H9 (cell line): ENCODE results near the gene SH3TC1. TPM values are rescaled to one million over a fixed set of nuclear protein-coding genes. Genes with fewer than 3 reads are reported as not detected.

Source experiments
- DNase-seq: peaks from one replicate; pipeline ENCODE4 v3.0.0-alpha.2; 2017
- H2AFZ ChIP-seq: one replicate; pipeline ENCODE4 v1.6.1; 2013; ENCODE audit warnings: mild to moderate bottlenecking, low read length, control low read depth, moderate library complexity
- H2AK5ac ChIP-seq: 2 replicates; pipeline ENCODE4 v1.6.1; 2013; ENCODE audit warnings: low read length, control low read depth, mixed read lengths; ENCODE audit not compliant: insufficient read length
- H2BK120ac ChIP-seq: one replicate; pipeline ENCODE4 v1.6.1; 2013; ENCODE audit warnings: low read depth, mild to moderate bottlenecking, low read length, control low read depth, inconsistent platforms; ENCODE audit not compliant: poor library complexity, severe bottlenecking
- H2BK12ac ChIP-seq: 2 replicates; pipeline ENCODE4 v1.6.1; 2013; ENCODE audit warnings: low read length, control low read depth, mixed read lengths, low read depth; ENCODE audit not compliant: insufficient read length
- H2BK15ac ChIP-seq: 2 replicates; pipeline ENCODE4 v1.6.1; 2013; ENCODE audit warnings: low read depth, low read length, control low read depth
- H2BK20ac ChIP-seq: one replicate; pipeline ENCODE4 v1.6.1; 2013; ENCODE audit warnings: low read depth, mild to moderate bottlenecking, low read length, control low read depth, inconsistent platforms; ENCODE audit not compliant: poor library complexity, severe bottlenecking
- H2BK5ac ChIP-seq: 2 replicates; pipeline ENCODE4 v1.6.1; 2013; ENCODE audit warnings: low read length, control low read depth, mixed read lengths; ENCODE audit not compliant: insufficient read length
- H3K14ac ChIP-seq: 2 replicates; pipeline ENCODE4 v1.6.1; 2013; ENCODE audit warnings: low read length, control low read depth; ENCODE audit not compliant: insufficient read depth
- H3K18ac ChIP-seq: 2 replicates; pipeline ENCODE4 v1.6.1; 2013; ENCODE audit warnings: low read depth, mild to moderate bottlenecking, mixed read lengths, low read length, control low read depth; ENCODE audit not compliant: insufficient read length
- H3K23ac ChIP-seq: 2 replicates; pipeline ENCODE4 v1.6.1; 2013; ENCODE audit warnings: low read length, control low read depth, mixed read lengths, low read depth; ENCODE audit not compliant: insufficient read length
- H3K23me2 ChIP-seq: 2 replicates; pipeline ENCODE4 v1.6.1; 2013; ENCODE audit warnings: low read depth, mild to moderate bottlenecking, mixed read lengths, low read length, control low read depth; ENCODE audit not compliant: insufficient read length, poor library complexity, severe bottlenecking
- H3K27ac ChIP-seq: 2 replicates; pipeline ENCODE4 v1.5.1; 2013; ENCODE audit warnings: low read length, control low read depth, mixed read lengths, low read depth; ENCODE audit not compliant: insufficient read length
- H3K27me3 ChIP-seq: 2 replicates; pipeline ENCODE4 v1.6.1; 2013; ENCODE audit warnings: low read length, control low read depth, inconsistent platforms; ENCODE audit not compliant: insufficient read depth
- H3K4ac ChIP-seq: 2 replicates; pipeline ENCODE4 v1.6.1; 2013; ENCODE audit warnings: low read depth, mild to moderate bottlenecking, control low read depth, inconsistent platforms, low read length, moderate library complexity
- H3K4me1 ChIP-seq: 2 replicates; pipeline ENCODE4 v1.6.1; 2013; ENCODE audit warnings: low read length, control low read depth, inconsistent platforms; ENCODE audit not compliant: insufficient read depth
- H3K4me2 ChIP-seq: 2 replicates; pipeline ENCODE4 v1.6.1; 2013; ENCODE audit warnings: low read length, control low read depth, mixed read lengths; ENCODE audit not compliant: insufficient read length, insufficient read depth
- H3K56ac ChIP-seq: 2 replicates; pipeline ENCODE4 v1.6.1; 2013; ENCODE audit warnings: low read depth, mild to moderate bottlenecking, mixed read lengths, low read length, control low read depth; ENCODE audit not compliant: insufficient read length
- H3K79me1 ChIP-seq: 2 replicates; pipeline ENCODE4 v1.6.1; 2013; ENCODE audit warnings: low read depth, mild to moderate bottlenecking, moderate library complexity, low read length, control low read depth, inconsistent platforms; ENCODE audit not compliant: insufficient read depth, poor library complexity, severe bottlenecking
- H3K79me2 ChIP-seq: 2 replicates; pipeline ENCODE4 v1.6.1; 2013; ENCODE audit warnings: low read length, control low read depth, inconsistent platforms; ENCODE audit not compliant: insufficient read depth
- H3K9ac ChIP-seq: 2 replicates; pipeline ENCODE4 v1.6.1; 2013; ENCODE audit warnings: low read length, control low read depth, mixed read lengths; ENCODE audit not compliant: insufficient read length; ENCODE audit errors: extremely low read depth
- H3K9me3 ChIP-seq: one replicate; pipeline ENCODE4 v1.6.1; 2013; ENCODE audit warnings: low read depth, low read length, inconsistent platforms; ENCODE audit not compliant: control insufficient read depth
- H3T11ph ChIP-seq: one replicate; pipeline ENCODE4 v1.6.1; 2013; ENCODE audit warnings: mild to moderate bottlenecking, low read length, control low read depth, inconsistent platforms
- H4K20me1 ChIP-seq: one replicate; pipeline ENCODE4 v1.6.1; 2013; ENCODE audit not compliant: control insufficient read depth, insufficient read length, insufficient read depth
- H4K5ac ChIP-seq: 2 replicates; pipeline ENCODE4 v1.6.1; 2013; ENCODE audit warnings: low read depth, mild to moderate bottlenecking, mixed read lengths, low read length, control low read depth; ENCODE audit not compliant: insufficient read length
- H4K8ac ChIP-seq: replicated peaks from 2 replicates; pipeline ENCODE4 v1.6.1; 2013; ENCODE audit warnings: low read length, control low read depth, mixed read lengths, low read depth; ENCODE audit not compliant: insufficient read length
- H4K91ac ChIP-seq: 2 replicates; pipeline ENCODE4 v1.6.1; 2013; ENCODE audit warnings: low read depth, mild to moderate bottlenecking, moderate library complexity, mixed read lengths, low read length, control low read depth; ENCODE audit not compliant: insufficient read length
- H3K27ac Mint-ChIP-seq, 3 experiments: 2 replicates in 2 of 3; 3 replicates in 1 of 3; pipeline ENCODE4 v1.8.0; 2020 to 2021; ENCODE audit warnings: mixed read lengths in 3 of 3, mild to moderate bottlenecking in 1 of 3, moderate library complexity in 1 of 3
- H3K27me3 Mint-ChIP-seq: 2 replicates; pipeline ENCODE4 v1.8.0; 2021; ENCODE audit warnings: low read depth, mild to moderate bottlenecking, moderate library complexity, mixed read lengths
- H3K36me3 Mint-ChIP-seq, 3 experiments: 2 replicates in 2 of 3; 3 replicates in 1 of 3; pipeline ENCODE4 v1.8.0; 2020 to 2021; ENCODE audit warnings: low read depth in 3 of 3, mixed read lengths in 3 of 3; ENCODE audit not compliant: insufficient read depth in 1 of 3
- H3K4me1 Mint-ChIP-seq, 2 experiments: 2 replicates each; pipeline ENCODE4 v1.8.0; 2020; ENCODE audit warnings: mixed read lengths in 2 of 2
- H3K4me3 Mint-ChIP-seq, 2 experiments: 2 replicates in 1 of 2; 3 replicates in 1 of 2; pipeline ENCODE4 v1.8.0; 2020 to 2021; ENCODE audit warnings: mild to moderate bottlenecking in 2 of 2, mixed read lengths in 2 of 2, moderate library complexity in 1 of 2
- H3K9me3 Mint-ChIP-seq, 2 experiments: 2 replicates in 1 of 2; 3 replicates in 1 of 2; pipeline ENCODE4 v1.8.0; 2020; ENCODE audit warnings: mild to moderate bottlenecking in 2 of 2, mixed read lengths in 2 of 2, moderate library complexity in 1 of 2
- WGBS: extraction: QIAGEN DNeasy Blood & Tissue Kit; methylation state at CpG from one replicate; pipeline ENCODE4 v1.1.7; 2013; ENCODE audit warnings: missing lambda C conversion rate, low lambda C conversion rate, mixed read lengths; ENCODE audit not compliant: insufficient read length; ENCODE audit errors: extremely low coverage; 5-methylcytosine and 5-hydroxymethylcytosine counted together
- total RNA-seq: library from RNA; stranded (reverse); gene quantifications from 2 replicates; pipeline ENCODE4 v1.2.1, GENCODE V29; 2021
- TF ChIP-seq, protein P1 (sequence below): fragments of 200-600 bp; sonication (generic); conservative IDR thresholded peaks from 3 replicates; pipeline ENCODE4 v1.8.0; 2021; ENCODE audit warnings: antibody characterized with exemption, mild to moderate bottlenecking

SH3TC1 gene
- total RNA-seq, 1 experiment from 2014 or later = 0.74 TPM

DNA sequence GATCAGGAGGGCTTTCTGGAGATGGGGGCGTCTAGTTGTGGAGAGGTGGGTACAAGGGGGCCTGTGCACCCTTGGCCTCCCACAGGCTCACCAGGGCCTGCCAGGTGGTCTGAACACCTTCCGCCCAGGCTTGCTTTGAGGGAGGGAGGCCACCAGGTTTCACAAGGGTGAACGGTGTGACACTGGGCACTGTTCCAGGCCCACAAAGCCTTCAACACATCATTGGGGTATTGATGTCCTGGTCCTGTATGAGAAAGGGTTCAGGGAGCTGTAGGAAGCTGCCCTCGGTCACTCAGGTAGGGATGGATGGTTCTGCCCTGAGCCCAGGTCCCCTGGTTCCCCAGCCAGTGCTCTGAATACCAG, 76.4 kb downstream of the SH3TC1 start:
- Histone ChIP-seq H2AK5ac (no peak overlapping the region), H4K5ac (no peak overlapping the region)
- no peak overlapping the region for H3K4me3 Mint-ChIP-seq

More for the DNA sequence above, 76.4 kb downstream of the SH3TC1 start:
- Histone ChIP-seq H3K27me3 (peaks cover 5% of the 10 kb centered on the region; the same call in 1 of the 2 replicates), H3K56ac (no peak overlapping the region), H3K4me1 (no peaks in the 10 kb centered on the region), H2AFZ (no peak overlapping the region), H2BK5ac (no peak overlapping the region), H3K23ac (no peak overlapping the region), H4K20me1 (no peaks in the 10 kb centered on the region), H3K79me2 (no peaks in the 10 kb centered on the region), H3K18ac (no peak overlapping the region), H3K23me2 (no peaks in the 10 kb centered on the region), H3K27ac (no peak overlapping the region), H3K79me1 (no peaks in the 10 kb centered on the region), H3K9me3 (no peaks in the 10 kb centered on the region), H3K4me2 (no peak overlapping the region), H3K4ac (no peak overlapping the region), H4K91ac (no peak overlapping the region), H3K14ac (no peak overlapping the region), H4K8ac (no peak overlapping the region), H3K9ac (no peak overlapping the region), H3T11ph (no peak overlapping the region), H2BK15ac (no peak overlapping the region), H2BK120ac (no peak overlapping the region), H2BK20ac (no peak overlapping the region), H2BK12ac (no peak overlapping the region)
- Mint-ChIP-seq H3K9me3 (no peaks in the 10 kb centered on the region), H3K27me3 (peaks cover 20% of the 10 kb centered on the region), H3K4me1 (peaks cover 0 to 2% of the 10 kb centered on the region in 2 experiments; a peak in 1 of 4 replicates), H3K27ac (no peak overlapping the region), H3K36me3 (no peaks in the 10 kb centered on the region; a peak in 1 of 7 replicates)
- no peak for DNase-seq
- TF ChIP-seq, protein P1, sequence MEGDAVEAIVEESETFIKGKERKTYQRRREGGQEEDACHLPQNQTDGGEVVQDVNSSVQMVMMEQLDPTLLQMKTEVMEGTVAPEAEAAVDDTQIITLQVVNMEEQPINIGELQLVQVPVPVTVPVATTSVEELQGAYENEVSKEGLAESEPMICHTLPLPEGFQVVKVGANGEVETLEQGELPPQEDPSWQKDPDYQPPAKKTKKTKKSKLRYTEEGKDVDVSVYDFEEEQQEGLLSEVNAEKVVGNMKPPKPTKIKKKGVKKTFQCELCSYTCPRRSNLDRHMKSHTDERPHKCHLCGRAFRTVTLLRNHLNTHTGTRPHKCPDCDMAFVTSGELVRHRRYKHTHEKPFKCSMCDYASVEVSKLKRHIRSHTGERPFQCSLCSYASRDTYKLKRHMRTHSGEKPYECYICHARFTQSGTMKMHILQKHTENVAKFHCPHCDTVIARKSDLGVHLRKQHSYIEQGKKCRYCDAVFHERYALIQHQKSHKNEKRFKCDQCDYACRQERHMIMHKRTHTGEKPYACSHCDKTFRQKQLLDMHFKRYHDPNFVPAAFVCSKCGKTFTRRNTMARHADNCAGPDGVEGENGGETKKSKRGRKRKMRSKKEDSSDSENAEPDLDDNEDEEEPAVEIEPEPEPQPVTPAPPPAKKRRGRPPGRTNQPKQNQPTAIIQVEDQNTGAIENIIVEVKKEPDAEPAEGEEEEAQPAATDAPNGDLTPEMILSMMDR = no peak
- no CpG with 5 or more reads among the region's 4 CpGs for WGBS
